HG03139 (cell line): ENCODE measurements around the gene KIR3DL3.
"Not testable (repeated sequence)": the region's sequence is repeated elsewhere in the genome, so short reads cannot be mapped to it uniquely, and the experiment has no call there.

ENCODE experiments used
- ATAC-seq: cut with Tn5 transposase; IDR thresholded peaks from one replicate; pipeline ENCODE4 v1.9.1; 2021; ENCODE audit not compliant: unreplicated experiment

KIR3DL3 gene

GRCh38 chr19:54729416-54730188 lies 5.4 kb downstream of the KIR3DL3 start:
- ATAC-seq: no peak

DNA sequence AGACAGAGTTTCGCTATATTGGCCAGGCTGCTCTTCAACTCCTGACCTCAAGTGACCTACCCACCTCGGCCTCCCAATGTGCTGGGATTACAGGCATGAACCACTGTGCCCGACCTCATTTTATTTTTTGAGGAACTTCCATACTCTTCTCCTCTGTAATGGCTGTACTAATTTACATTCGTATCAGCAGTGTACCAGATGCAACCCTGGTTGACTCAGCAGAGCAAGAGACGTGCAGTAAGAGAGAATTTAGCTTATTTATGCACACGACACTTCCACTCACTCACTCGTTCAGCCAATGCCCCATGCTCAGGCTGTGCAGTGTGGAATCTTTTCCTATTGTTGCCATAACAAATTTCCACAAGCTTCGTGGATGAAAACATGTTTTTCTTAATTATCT lies 6.9 kb downstream of the KIR3DL3 start:
- no peak for ATAC-seq

DNA sequence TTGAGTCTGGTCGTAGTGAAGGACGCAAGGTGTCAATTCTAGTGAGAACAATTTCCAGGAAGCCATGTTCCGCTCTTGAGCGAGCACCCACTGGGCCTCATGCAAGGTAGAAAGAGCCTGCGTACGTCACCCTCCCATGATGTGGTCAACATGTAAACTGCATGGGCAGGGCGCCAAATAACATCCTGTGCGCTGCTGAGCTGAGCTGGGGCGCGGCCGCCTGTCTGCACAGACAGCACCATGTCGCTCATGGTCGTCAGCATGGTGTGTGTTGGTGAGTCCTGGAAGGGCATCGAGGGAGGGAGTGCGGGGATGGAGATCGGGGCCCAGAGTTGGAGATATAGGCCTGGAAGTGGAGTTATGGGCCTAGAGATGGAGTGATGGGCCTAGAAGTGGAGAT lies 14.1 kb downstream of the KIR3DL3 start, which contains the start of gene KIR2DL3:
Gene KIR2DL3, plus strand, starts transcription at position 208 of the 400 bp plus-strand sequence. Its CDS starts 33 bp downstream, at position 241.
- not testable (repeated sequence) for ATAC-seq

- no peak for ATAC-seq
These were observed 14.5 kb downstream of the KIR3DL3 start for GRCh38 chr19:54738715-54739114.

- ATAC-seq: no peak
These were observed 15.6 kb downstream of the KIR3DL3 start for GRCh38 chr19:54739587-54740497.

- ATAC-seq: not testable (repeated sequence)
These were observed 17.7 kb downstream of the KIR3DL3 start for GRCh38 chr19:54741950-54742349.

- not testable (repeated sequence) for ATAC-seq
These were observed 19.8 kb downstream of the KIR3DL3 start for GRCh38 chr19:54744080-54744479.

GRCh38 chr19:54747614-54748322 lies 23.5 kb downstream of the KIR3DL3 start:
- not testable (repeated sequence) for ATAC-seq

DNA sequence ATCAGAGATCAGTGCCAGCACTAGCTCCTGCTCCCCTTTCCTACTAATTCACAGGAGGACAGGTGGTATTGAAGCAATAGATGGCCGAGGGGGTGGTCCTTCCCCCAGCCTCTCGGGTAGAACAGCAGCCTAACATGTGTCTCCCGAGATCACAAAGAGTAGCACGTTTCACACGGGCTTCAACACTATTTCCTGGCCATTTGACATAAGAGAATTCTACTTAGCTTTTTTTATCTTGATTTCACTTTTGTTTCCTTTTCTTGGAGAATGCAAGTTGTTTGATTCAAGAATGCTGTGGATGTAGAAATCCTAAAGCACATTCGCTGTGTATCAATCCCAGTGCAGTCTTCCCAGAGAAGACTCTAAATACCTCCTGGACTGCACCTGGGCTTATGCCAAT lies 26.0 kb downstream of the KIR3DL3 start:
- not testable (repeated sequence) for ATAC-seq

DNA sequence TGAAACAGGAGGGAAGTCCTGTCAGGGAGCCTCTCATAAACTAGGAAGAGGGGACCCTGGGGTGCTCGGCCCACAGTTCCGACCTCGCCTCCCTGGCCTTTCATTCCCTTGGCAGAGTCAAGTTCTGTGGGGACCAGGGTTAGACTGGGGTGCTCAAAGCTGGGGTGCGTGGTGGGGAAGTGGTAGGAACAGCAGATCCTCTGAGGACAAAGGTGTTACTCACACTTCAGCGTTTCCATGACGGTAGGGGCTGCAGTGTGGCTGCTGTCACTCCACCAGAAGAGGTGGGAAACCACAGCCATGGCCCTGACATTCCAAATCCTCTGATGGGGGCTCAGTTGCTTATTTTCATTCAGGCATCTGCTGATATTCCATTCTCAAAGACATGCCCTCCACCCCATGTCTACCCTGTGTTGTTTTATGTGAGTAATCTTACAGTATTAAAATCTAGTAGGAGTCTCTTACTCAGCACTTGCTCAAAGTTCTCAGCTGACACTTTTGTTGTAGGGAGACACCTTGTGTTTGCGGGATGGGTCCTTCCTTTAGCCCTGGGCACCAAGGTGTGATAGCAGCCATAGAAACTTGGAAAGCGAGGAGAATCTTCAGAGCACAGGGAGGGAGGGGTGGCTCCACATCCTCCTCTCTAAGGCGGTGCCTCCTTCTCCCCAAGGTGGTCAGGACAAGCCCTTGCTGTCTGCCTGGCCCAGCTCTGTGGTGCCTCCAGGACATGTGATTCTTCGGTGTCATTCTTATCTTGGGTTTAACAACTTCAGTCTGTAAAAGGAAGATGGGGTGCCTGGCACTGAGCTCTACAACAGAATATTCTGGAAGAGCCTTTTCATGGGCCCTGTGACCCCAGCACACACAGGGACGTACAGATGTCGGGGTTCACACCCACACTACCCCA lies 32.2 kb downstream of the KIR3DL3 start:
- not testable (repeated sequence) for ATAC-seq

GRCh38 chr19:54758577-54758976 lies 34.3 kb downstream of the KIR3DL3 start:
- not testable (repeated sequence) for ATAC-seq

GRCh38 chr19:54764219-54764618 lies 40.0 kb downstream of the KIR3DL3 start:
- not testable (repeated sequence) for ATAC-seq

GRCh38 chr19:54766464-54766863 lies 42.2 kb downstream of the KIR3DL3 start:
- not testable (repeated sequence) for ATAC-seq

GRCh38 chr19:54769646-54770045 lies 45.4 kb downstream of the KIR3DL3 start, which contains the start of gene KIR2DL1:
KIR2DL1 (plus strand) TSS chr19:54769793; CDS start chr19:54769851, 58 bp downstream.
- not testable (repeated sequence) for ATAC-seq

- ATAC-seq: not testable (repeated sequence)
These were observed 46.3 kb downstream of the KIR3DL3 start for GRCh38 chr19:54770511-54770910.

- not testable (repeated sequence) for ATAC-seq
These were observed 47.0 kb downstream of the KIR3DL3 start for GRCh38 chr19:54771018-54771960.

GRCh38 chr19:54772666-54773065 lies 48.4 kb downstream of the KIR3DL3 start:
- ATAC-seq: not testable (repeated sequence)

- not testable (repeated sequence) for ATAC-seq
These were observed 51.0 kb downstream of the KIR3DL3 start for GRCh38 chr19:54775095-54775815.
